GM12892 (cell line): ENCODE data around the gene ZMYND8.
"Not testable (repeated sequence)": the region's sequence is repeated elsewhere in the genome, so short reads cannot be mapped to it uniquely, and the experiment has no call there.

Experiments
- DNase-seq: peaks from one replicate; pipeline ENCODE4 v3.0.0; 2011; ENCODE audit not compliant: insufficient read length
- FAIRE-seq: peaks from 2 replicates; lab custom pipeline; 2011; peaks lifted over from hg19 to GRCh38; lab: Jason Lieb, UNC
- POLR2A ChIP-seq: IDR thresholded peaks from 2 replicates; pipeline ENCODE4 v1.6.1; 2011; ENCODE audit warnings: low read depth, low read length, control low read depth
- POLR2AphosphoS5 ChIP-seq: IDR thresholded peaks from 2 replicates; pipeline ENCODE4 v1.6.1; 2011; ENCODE audit warnings: low read depth, low read length, control low read depth
- TAF1 ChIP-seq: IDR thresholded peaks from 2 replicates; pipeline ENCODE4 v1.6.1; 2011; ENCODE audit warnings: low read depth, mild to moderate bottlenecking, control low read depth, low read length, borderline replicate concordance

ZMYND8 gene

GRCh38 chr20:47213966-47214365, 142.5 kb downstream of the ZMYND8 start:
- TF ChIP-seq POLR2A (no peak), TAF1 (no peak), POLR2AphosphoS5 (no peak)
- FAIRE-seq (no peak), DNase-seq (no peak)

GRCh38 chr20:47212606-47213207, 143.8 kb downstream of the ZMYND8 start:
- DNase-seq (no peak), FAIRE-seq (no peak)
- TF ChIP-seq TAF1, result no peak
- TF ChIP-seq POLR2A, result no peak
- TF ChIP-seq POLR2AphosphoS5, result no peak

GRCh38 chr20:47211036-47211435, 145.5 kb downstream of the ZMYND8 start:
- TF ChIP-seq TAF1 (no peak), POLR2AphosphoS5 (no peak), POLR2A (no peak)
- DNase-seq, result no peak
- FAIRE-seq, result no peak

GRCh38 chr20:47210470-47210869, 146.0 kb downstream of the ZMYND8 start:
- no peak for TF ChIP-seq POLR2A
- TF ChIP-seq POLR2AphosphoS5, result no peak
- no peak for TF ChIP-seq TAF1
- no peak for FAIRE-seq

GRCh38 chr20:47209982-47210381, 146.5 kb downstream of the ZMYND8 start:
- DNase-seq (no peak), FAIRE-seq (no peak)
- TF ChIP-seq POLR2AphosphoS5, result no peak

More at GRCh38 chr20:47210470-47210869, 146.0 kb downstream of the ZMYND8 start:
- DNase-seq, result no peak

- no peak for TF ChIP-seq POLR2A
- no peak for TF ChIP-seq TAF1
- TF ChIP-seq POLR2AphosphoS5, result no peak
Measured at GRCh38 chr20:47208534-47209174, 147.8 kb downstream of the ZMYND8 start.

GRCh38 chr20:47206962-47207641, 149.4 kb downstream of the ZMYND8 start:
- TF ChIP-seq POLR2A (no peak), TAF1 (no peak), POLR2AphosphoS5 (no peak)
- FAIRE-seq, result no peak
- no peak for DNase-seq

More at GRCh38 chr20:47208534-47209174, 147.8 kb downstream of the ZMYND8 start:
- no peak for DNase-seq
- FAIRE-seq, result no peak

GRCh38 chr20:47206552-47206951, 149.9 kb downstream of the ZMYND8 start:
- not testable (repeated sequence) for FAIRE-seq

GRCh38 chr20:47205577-47206123, 150.8 kb downstream of the ZMYND8 start:
- no peak for TF ChIP-seq POLR2AphosphoS5
- DNase-seq (peak; percentile 43), FAIRE-seq (no peak)

More at GRCh38 chr20:47206552-47206951, 149.9 kb downstream of the ZMYND8 start:
- not testable (repeated sequence) for DNase-seq

GRCh38 chr20:47204850-47205122, 151.7 kb downstream of the ZMYND8 start:
- not testable (repeated sequence) for DNase-seq, FAIRE-seq

DNA sequence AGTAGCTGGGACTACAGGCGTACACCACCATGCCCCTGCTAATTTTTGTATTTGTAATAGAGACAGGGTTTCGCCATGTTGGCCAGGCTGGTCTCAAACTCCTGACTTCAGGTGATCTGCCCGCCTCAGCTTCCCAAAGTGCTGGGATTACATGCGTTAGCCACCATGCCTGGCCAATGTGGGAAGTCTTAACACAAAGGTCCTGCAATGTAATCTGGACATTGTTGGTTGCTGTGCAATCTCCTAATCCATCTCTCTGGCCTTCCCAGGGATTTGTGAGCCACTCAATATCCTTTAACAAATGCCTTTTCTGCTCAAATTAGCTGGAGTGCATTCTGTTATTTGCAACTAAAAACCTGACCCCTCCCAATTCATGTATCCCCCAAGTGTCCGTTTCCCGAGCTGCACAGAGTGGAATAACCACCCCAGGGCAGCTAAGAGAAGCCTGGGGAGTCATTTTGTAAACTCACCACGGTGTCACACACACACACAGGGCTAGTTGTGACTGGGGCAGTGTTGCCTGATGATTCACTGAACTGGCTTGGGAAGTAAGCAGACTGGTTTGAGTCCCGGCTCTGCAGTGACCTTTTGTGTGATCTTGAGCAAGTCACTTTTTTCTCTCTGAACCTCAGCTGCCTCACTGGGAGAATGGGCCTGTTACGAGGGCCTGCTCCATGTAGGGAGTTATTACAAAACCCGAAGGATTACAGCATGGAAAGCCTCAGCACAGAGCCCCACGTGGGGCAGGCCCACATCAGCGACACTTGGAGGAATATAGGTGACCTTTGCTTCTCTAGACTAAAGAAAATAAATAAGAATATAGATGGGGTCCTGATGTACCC, 152.3 kb downstream of the ZMYND8 start:
- TF ChIP-seq TAF1, result no peak
- no peak for TF ChIP-seq POLR2AphosphoS5
- no peak for TF ChIP-seq POLR2A
- FAIRE-seq (no peak), DNase-seq (no peak)
